Measurements from ENCODE around the gene EPG5.

DNA sequence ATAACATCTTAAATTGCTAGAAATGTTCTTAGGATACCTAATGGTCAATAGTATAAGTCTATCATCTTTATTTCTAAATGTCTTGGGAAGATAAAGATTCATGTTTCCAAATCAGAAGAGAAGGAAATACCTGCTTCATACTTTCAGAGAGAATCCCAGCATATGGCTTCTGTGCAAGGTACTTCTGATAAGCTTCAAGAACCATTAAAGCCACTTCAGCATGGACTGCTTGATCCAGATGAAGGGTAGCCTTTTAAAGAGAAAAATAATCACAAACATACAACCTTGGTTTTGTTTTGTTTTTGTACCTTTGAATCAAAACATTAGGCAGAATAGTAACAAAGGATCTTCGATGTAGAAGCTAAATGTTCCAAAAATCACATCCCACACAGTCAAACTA lies 44.0 kb downstream of the EPG5 start:
- TF ChIP-seq RAD21 (conservative IDR thresholded peaks at IDR 0.05) (no peak), POLR2AphosphoS5 (IDR thresholded peaks at IDR 0.05) (no peak)
- TF ChIP-seq, protein P1, sequence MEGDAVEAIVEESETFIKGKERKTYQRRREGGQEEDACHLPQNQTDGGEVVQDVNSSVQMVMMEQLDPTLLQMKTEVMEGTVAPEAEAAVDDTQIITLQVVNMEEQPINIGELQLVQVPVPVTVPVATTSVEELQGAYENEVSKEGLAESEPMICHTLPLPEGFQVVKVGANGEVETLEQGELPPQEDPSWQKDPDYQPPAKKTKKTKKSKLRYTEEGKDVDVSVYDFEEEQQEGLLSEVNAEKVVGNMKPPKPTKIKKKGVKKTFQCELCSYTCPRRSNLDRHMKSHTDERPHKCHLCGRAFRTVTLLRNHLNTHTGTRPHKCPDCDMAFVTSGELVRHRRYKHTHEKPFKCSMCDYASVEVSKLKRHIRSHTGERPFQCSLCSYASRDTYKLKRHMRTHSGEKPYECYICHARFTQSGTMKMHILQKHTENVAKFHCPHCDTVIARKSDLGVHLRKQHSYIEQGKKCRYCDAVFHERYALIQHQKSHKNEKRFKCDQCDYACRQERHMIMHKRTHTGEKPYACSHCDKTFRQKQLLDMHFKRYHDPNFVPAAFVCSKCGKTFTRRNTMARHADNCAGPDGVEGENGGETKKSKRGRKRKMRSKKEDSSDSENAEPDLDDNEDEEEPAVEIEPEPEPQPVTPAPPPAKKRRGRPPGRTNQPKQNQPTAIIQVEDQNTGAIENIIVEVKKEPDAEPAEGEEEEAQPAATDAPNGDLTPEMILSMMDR (IDR thresholded peaks at IDR 0.05; ENCODE audit: poor library complexity, severe bottlenecking), result no peak
